Measurements from ENCODE around the gene PRPSAP1. TPM values are rescaled to one million over a fixed set of nuclear protein-coding genes. Genes with fewer than 3 reads are reported as not detected.

PRPSAP1 gene
- total and polyA plus RNA-seq, 4 donors, result 29.7 to 64.4 (median 46.2) TPM

DNA sequence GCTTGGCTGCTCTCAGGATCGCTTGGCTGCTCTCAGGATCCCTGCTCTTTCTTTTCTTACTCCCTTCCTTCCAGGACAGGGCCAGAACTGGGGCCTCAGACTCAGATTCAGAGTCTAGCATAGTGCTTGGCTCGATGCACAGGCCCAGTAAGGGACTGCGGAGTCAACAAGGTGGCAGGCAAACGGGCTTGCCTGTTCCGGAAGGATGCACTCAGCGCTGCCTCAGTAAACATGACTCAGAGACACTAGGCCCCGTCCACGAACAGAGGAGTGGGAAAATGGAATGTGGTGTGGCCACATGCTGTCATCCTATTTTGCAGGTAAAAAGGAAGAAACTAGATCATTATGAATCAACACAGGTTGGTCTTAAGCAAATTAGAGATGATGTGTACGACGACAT, 40.5 kb upstream of the PRPSAP1 start:
- H3K27ac ChIP-seq (ENCODE audit: low read depth in 1 of 2, low read length in 2 of 2), result no peak overlapping the region
- 82 to 89% methylated on average over 10 of the region's 10 CpGs for WGBS, 2 donors
- ATAC-seq (ENCODE audit: low FRiP score), result no peak
- H3K36me3 ChIP-seq (ENCODE audit: control insufficient read depth in 1 of 2, insufficient read depth in 2 of 2, low read length in 1 of 2), result peaks cover 0 to 4% of the 10 kb centered on the region in 2 donors
- H3K27me3 ChIP-seq (ENCODE audit: control insufficient read depth in 1 of 2, insufficient read depth in 2 of 2, low read length in 1 of 2), result no peaks in the 10 kb centered on the region
- no peak for DNase-seq
- no peaks in the 10 kb centered on the region for H3K4me1 ChIP-seq (ENCODE audit: control insufficient read depth in 1 of 2, insufficient read depth in 2 of 2, low read length in 2 of 2)
- no peak overlapping the region for H3K4me3 ChIP-seq (ENCODE audit: low read length in 2 of 2)
- no peaks in the 10 kb centered on the region for H3K9me3 ChIP-seq (ENCODE audit: control insufficient read depth, low read length)
- intact Hi-C loops (cut with DNase I), result no loop called here

DNA sequence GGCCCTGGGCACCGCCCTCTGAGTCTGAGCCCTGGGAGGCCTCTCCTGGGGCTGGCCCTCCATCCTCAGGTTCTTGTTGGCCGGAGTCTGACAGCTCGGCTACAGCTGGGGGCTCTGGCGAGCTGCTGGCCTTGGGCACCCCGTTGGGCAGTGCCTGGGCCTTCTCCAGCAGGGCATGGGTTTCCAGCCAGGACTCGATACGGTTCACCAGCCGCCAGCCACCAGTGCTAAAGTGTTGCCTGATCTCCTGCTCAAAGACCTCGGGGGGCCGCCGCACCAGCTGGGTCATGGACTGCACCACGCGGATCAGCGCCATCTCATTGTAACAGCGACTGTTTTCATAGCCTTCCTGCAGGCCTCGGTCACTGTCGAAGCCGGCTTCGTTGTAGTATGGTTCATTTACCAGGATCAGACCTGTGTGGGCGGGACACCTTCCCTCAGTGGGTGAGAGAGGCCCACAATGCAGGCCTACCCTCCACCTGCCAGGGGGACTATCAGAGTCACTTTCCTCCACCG, 37.5 kb upstream of the PRPSAP1 start:
- H3K27me3 ChIP-seq (ENCODE audit: control insufficient read depth in 1 of 2, insufficient read depth in 2 of 2, low read length in 1 of 2), result no peaks in the 10 kb centered on the region

DNA sequence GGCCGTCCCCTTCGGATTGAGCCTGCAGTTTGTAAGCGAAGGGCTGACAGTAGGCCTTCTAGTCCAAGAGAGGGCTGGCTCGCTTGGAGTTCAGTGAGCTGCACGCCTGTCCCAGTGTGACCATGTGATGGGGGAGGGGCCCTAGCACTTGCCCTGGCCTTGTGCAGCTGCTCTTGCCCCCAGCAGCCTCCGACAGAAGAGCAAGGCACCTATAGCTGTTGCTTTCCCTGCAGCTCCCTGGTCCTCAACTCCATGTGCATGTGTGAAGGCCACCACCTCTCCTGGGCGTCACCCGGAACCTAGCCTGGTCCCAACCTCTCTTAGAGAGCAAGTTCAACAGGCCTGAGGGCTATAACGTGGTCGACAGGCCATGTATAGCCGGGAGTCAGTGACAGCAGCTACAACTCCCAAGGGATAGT, 36.3 kb upstream of the PRPSAP1 start:
- H3K36me3 ChIP-seq (ENCODE audit: control insufficient read depth in 1 of 2, insufficient read depth in 2 of 2, low read length in 1 of 2), result no peaks in the 10 kb centered on the region
- no peaks in the 10 kb centered on the region for H3K27me3 ChIP-seq (ENCODE audit: control insufficient read depth in 1 of 2, insufficient read depth in 2 of 2, low read length in 1 of 2)
- DNase-seq (no peak), ATAC-seq (ENCODE audit: low FRiP score) (no peak)
- H3K4me3 ChIP-seq (ENCODE audit: low read length in 2 of 2), result no peak overlapping the region
- intact Hi-C loops (cut with DNase I), result no loop called here
- WGBS, 2 donors, result 77 to 82% methylated on average over 11 of the region's 11 CpGs
- H3K4me1 ChIP-seq (ENCODE audit: control insufficient read depth in 1 of 2, insufficient read depth in 2 of 2, low read length in 2 of 2), result no peaks in the 10 kb centered on the region
- H3K27ac ChIP-seq (ENCODE audit: low read depth in 1 of 2, low read length in 2 of 2), result no peak overlapping the region
- H3K9me3 ChIP-seq (ENCODE audit: control insufficient read depth, low read length), result no peaks in the 10 kb centered on the region

More for the DNA sequence above, 37.5 kb upstream of the PRPSAP1 start:
- Histone ChIP-seq H3K4me1 (ENCODE audit: control insufficient read depth in 1 of 2, insufficient read depth in 2 of 2, low read length in 2 of 2) (no peaks in the 10 kb centered on the region), H3K36me3 (ENCODE audit: control insufficient read depth in 1 of 2, insufficient read depth in 2 of 2, low read length in 1 of 2) (peaks cover 0 to 3% of the 10 kb centered on the region in 2 donors), H3K9me3 (ENCODE audit: control insufficient read depth, low read length) (no peaks in the 10 kb centered on the region), H3K27ac (ENCODE audit: low read depth in 1 of 2, low read length in 2 of 2) (no peak overlapping the region), H3K4me3 (ENCODE audit: low read length in 2 of 2) (no peak overlapping the region)
- ATAC-seq (ENCODE audit: low FRiP score) (no peak), DNase-seq (no peak)
- intact Hi-C loops (cut with DNase I), result no loop called here
- WGBS, 2 donors, result 94 to 95% methylated on average over 21 of the region's 21 CpGs

DNA sequence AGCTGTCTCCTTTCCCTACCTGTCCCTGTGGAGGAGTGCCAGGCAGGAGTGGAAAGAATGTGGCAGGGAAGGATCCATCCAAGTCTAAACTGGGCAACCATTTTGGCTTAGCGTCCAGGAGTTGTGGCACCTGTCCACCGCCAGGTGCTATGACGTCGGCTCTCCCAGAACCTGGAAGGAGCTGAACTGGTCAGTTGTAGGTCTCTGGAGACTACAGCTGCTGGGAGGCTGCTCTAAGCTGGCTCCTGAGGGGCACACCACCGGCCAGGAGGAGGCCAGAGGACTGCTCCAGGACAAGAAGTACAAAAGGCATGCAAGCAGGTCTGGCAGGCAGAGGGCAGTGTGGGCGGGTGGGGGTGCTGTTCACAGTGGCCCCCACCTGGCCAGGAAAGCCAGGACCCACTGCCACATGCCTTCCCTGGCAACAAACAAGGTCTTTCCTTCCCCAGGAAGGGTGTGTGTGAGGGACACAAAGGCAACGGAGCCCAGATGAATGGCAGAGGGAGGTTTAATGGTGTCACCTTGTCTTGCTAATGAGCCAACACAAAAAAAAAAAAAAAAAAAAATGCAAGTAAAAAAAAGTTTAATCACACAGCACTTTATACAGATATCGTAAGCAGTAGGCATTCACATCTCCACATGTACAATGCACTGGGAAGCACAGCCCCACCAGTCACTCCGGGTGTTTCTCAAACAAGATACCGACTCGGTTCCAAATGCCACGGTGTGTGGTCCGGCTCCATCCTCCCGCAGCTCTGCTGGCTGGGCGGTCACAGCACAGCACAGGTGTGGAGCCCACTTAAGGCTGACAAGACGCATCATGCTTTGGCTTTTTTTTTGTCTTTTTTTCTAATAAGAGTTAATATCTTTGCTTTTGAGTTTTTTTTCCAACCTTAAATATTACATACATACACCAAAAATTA, 35.5 kb upstream of the PRPSAP1 start:
- Histone ChIP-seq H3K4me3 (ENCODE audit: low read length in 2 of 2) (no peak overlapping the region), H3K27ac (ENCODE audit: low read depth in 1 of 2, low read length in 2 of 2) (no peak overlapping the region), H3K27me3 (ENCODE audit: control insufficient read depth in 1 of 2, insufficient read depth in 2 of 2, low read length in 1 of 2) (no peaks in the 10 kb centered on the region), H3K4me1 (ENCODE audit: control insufficient read depth in 1 of 2, insufficient read depth in 2 of 2, low read length in 2 of 2) (no peaks in the 10 kb centered on the region), H3K9me3 (ENCODE audit: control insufficient read depth, low read length) (no peaks in the 10 kb centered on the region), H3K36me3 (ENCODE audit: control insufficient read depth in 1 of 2, insufficient read depth in 2 of 2, low read length in 1 of 2) (no peaks in the 10 kb centered on the region)
- DNase-seq (no peak), ATAC-seq (ENCODE audit: low FRiP score) (no peak)
- intact Hi-C loops (cut with DNase I), result loop anchor here in 1 of 2 donors (5.0 kb wide), 1 partner anchor 37 kb away; the partner anchor contains the start of gene PRPSAP1
- WGBS, 2 donors, result 86 to 89% methylated on average over 16 of the region's 16 CpGs

GRCh38 chr17:76386966-76387765, 33.5 kb upstream of the PRPSAP1 start:
- Histone ChIP-seq H3K36me3 (ENCODE audit: control insufficient read depth in 1 of 2, insufficient read depth in 2 of 2, low read length in 1 of 2) (no peaks in the 10 kb centered on the region), H3K4me1 (ENCODE audit: control insufficient read depth in 1 of 2, insufficient read depth in 2 of 2, low read length in 2 of 2) (no peaks in the 10 kb centered on the region), H3K9me3 (ENCODE audit: control insufficient read depth, low read length) (no peaks in the 10 kb centered on the region), H3K27ac (ENCODE audit: low read depth in 1 of 2, low read length in 2 of 2) (no peak overlapping the region), H3K4me3 (ENCODE audit: low read length in 2 of 2) (no peak overlapping the region), H3K27me3 (ENCODE audit: control insufficient read depth in 1 of 2, insufficient read depth in 2 of 2, low read length in 1 of 2) (no peaks in the 10 kb centered on the region)
- 94 to 95% methylated on average over 25 to 31 of the region's 31 CpGs for WGBS, 2 donors
- ATAC-seq (ENCODE audit: low FRiP score) (no peak), DNase-seq (peak in 1 of 2 donors; percentile 58)
- intact Hi-C loops (cut with DNase I), result loop anchor here in 1 of 2 donors (5.0 kb wide), 1 partner anchor 35 kb away; the partner anchor contains the start of gene PRPSAP1

GRCh38 chr17:76385892-76386786, 32.4 kb upstream of the PRPSAP1 start:
- ATAC-seq (ENCODE audit: low FRiP score) (peak; percentile 48), DNase-seq (peak; percentile 89 to 95)
- Histone ChIP-seq H3K9me3 (ENCODE audit: control insufficient read depth, low read length) (no peaks in the 10 kb centered on the region), H3K27ac (ENCODE audit: low read depth in 1 of 2, low read length in 2 of 2) (no peak overlapping the region), H3K4me3 (ENCODE audit: low read length in 2 of 2) (no peak overlapping the region), H3K4me1 (ENCODE audit: control insufficient read depth in 1 of 2, insufficient read depth in 2 of 2, low read length in 2 of 2) (no peaks in the 10 kb centered on the region), H3K36me3 (ENCODE audit: control insufficient read depth in 1 of 2, insufficient read depth in 2 of 2, low read length in 1 of 2) (no peaks in the 10 kb centered on the region), H3K27me3 (ENCODE audit: control insufficient read depth in 1 of 2, insufficient read depth in 2 of 2, low read length in 1 of 2) (no peaks in the 10 kb centered on the region)
- intact Hi-C loops (cut with DNase I), result loop anchor here in 1 of 2 donors (5.0 kb wide), 1 partner anchor 34 kb away; the partner anchor contains the start of gene PRPSAP1
- 31 to 35% methylated on average over 50 to 52 of the region's 52 CpGs for WGBS, 2 donors

DNA sequence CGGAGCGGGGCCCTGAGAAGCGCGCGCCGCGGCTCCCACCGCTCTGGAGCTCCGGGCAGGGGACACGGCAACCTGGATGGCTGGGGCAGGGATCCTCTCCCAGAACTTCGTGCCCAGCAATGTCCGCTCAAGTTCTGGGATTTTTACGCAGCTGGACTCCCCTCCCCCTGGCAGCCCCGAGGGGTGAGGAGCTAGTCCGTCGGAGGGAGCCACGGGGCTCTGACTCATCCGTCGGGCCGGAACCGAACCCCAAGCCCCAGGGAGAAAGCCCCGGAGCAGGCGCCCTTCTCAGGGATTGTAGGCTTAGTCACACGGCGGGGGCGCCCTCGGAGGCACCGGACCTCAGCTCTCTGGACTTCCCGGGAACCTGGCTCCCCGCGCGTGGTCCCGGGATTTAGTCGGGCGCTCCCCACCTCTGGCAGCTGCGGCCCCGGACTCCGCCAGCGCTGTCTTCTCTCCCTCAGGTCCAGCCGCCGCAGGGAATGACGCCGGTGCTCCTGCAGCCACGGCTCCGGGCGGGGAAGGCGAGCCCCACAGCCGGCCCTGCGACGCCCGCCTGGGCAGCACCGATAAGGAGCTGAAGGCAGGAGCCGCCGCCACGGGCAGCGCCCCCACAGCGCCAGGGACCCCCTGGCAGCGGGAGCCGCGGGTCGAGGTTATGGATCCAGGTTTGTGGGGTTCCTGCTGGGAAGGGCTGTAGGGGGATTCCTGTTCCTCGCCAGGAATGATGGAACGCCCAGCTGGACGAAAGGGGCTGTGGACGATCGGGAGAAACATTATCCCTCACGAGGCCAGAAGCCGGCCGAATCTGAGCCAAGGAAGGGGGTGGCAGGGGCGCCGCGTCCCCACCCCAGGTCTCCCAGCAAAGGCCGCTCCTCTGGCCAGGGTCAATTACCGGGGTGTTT, 31.5 kb upstream of the PRPSAP1 start:
- Histone ChIP-seq H3K4me3 (ENCODE audit: low read length in 2 of 2) (peak overlapping the region in 1 of 2 donors; percentile 39), H3K4me1 (ENCODE audit: control insufficient read depth in 1 of 2, insufficient read depth in 2 of 2, low read length in 2 of 2) (no peaks in the 10 kb centered on the region), H3K27ac (ENCODE audit: low read depth in 1 of 2, low read length in 2 of 2) (no peak overlapping the region), H3K27me3 (ENCODE audit: control insufficient read depth in 1 of 2, insufficient read depth in 2 of 2, low read length in 1 of 2) (no peaks in the 10 kb centered on the region), H3K9me3 (ENCODE audit: control insufficient read depth, low read length) (no peaks in the 10 kb centered on the region), H3K36me3 (ENCODE audit: control insufficient read depth in 1 of 2, insufficient read depth in 2 of 2, low read length in 1 of 2) (no peaks in the 10 kb centered on the region)
- DNase-seq, result peak; percentile 81 to 92
- intact Hi-C loops (cut with DNase I), result loop anchor here in 1 of 2 donors (5.0 kb wide), 1 partner anchor 33 kb away; the partner anchor contains the start of gene PRPSAP1
- ATAC-seq (ENCODE audit: low FRiP score), result peak; percentile 41
- 1 to 2% methylated on average over 71 to 74 of the region's 74 CpGs for WGBS, 2 donors

Data from aorta (tissue), 5 donors.